Measurements from ENCODE around the gene PRPH.

The PRPH gene

GRCh38 chr12:49293056-49293956 lies 1.6 kb upstream of the PRPH start:
- no peaks in the 10 kb centered on the region for H3K27me3 ChIP-seq (ENCODE audit: control insufficient read depth, insufficient read depth, low read length)

DNA sequence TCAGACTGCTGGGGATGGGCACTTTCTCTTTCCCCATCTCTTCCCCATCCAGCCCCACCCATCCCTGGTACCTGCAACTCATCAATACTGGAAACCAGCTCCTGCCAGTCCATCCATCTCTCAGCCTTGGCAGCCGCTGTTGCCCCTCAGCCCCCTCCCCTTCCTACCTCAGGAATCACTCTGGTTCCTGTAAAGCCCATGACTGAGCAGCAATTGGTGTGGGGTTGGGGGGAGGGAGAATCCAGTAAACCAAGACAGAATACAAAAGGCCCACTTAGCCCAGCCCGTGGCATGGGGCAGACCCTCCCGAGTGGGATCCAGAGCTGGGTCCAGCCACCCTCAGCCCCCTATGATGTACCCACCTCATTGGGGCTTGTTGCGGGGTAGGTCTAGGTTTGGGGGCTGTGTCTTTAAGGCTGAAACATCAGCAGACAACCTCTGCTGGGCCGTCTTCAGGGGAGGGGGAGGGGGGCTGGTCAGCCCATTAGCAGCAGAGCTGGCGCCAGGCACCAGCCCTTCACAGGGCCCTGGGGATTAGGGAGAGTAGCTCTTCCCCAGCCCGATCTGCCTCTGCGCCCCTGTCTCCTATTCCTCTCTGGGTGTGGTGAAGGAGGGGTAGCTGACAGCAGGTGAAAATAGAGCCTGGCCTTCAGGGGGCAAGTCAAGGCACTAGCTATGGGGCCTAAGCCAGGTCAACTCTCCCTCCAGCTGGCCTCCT lies 702 bp upstream of the PRPH start:
- Histone ChIP-seq H3K79me2 (no peaks in the 10 kb centered on the region), H3K4me2 (ENCODE audit: low read length) (no peak overlapping the region), H3K27ac (no peak overlapping the region), H3K4me3 (ENCODE audit: low read depth, low read length) (no peak overlapping the region), H3K27me3 (ENCODE audit: control insufficient read depth, insufficient read depth, low read length) (no peaks in the 10 kb centered on the region), H3K9me3 (ENCODE audit: control insufficient read depth, low read length) (no peaks in the 10 kb centered on the region), H3K36me3 (ENCODE audit: control insufficient read depth, insufficient read depth, low read length) (no peaks in the 10 kb centered on the region), H3K9ac (no peak overlapping the region), H2AFZ (no peak overlapping the region), H3K4me1 (peaks cover 6% of the 10 kb centered on the region)
- TF ChIP-seq, protein P1, sequence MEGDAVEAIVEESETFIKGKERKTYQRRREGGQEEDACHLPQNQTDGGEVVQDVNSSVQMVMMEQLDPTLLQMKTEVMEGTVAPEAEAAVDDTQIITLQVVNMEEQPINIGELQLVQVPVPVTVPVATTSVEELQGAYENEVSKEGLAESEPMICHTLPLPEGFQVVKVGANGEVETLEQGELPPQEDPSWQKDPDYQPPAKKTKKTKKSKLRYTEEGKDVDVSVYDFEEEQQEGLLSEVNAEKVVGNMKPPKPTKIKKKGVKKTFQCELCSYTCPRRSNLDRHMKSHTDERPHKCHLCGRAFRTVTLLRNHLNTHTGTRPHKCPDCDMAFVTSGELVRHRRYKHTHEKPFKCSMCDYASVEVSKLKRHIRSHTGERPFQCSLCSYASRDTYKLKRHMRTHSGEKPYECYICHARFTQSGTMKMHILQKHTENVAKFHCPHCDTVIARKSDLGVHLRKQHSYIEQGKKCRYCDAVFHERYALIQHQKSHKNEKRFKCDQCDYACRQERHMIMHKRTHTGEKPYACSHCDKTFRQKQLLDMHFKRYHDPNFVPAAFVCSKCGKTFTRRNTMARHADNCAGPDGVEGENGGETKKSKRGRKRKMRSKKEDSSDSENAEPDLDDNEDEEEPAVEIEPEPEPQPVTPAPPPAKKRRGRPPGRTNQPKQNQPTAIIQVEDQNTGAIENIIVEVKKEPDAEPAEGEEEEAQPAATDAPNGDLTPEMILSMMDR (IDR thresholded peaks at IDR 0.05) = no peak

More at GRCh38 chr12:49293056-49293956, 1.6 kb upstream of the PRPH start:
- Histone ChIP-seq H3K4me3 (ENCODE audit: low read depth, low read length) (no peak overlapping the region), H2AFZ (peak overlapping the region; percentile 1), H3K9me3 (ENCODE audit: control insufficient read depth, low read length) (no peaks in the 10 kb centered on the region), H3K79me2 (no peaks in the 10 kb centered on the region), H3K4me1 (peaks cover 6% of the 10 kb centered on the region), H3K9ac (no peak overlapping the region), H3K27ac (no peak overlapping the region), H3K4me2 (ENCODE audit: low read length) (no peak overlapping the region), H3K36me3 (ENCODE audit: control insufficient read depth, insufficient read depth, low read length) (no peaks in the 10 kb centered on the region)
- TF ChIP-seq, protein P1 (IDR thresholded peaks at IDR 0.05) = no peak

- no peak overlapping the region for H3K4me3 ChIP-seq (ENCODE audit: low read depth, low read length)
- no peaks in the 10 kb centered on the region for H3K27me3 ChIP-seq (ENCODE audit: control insufficient read depth, insufficient read depth, low read length)
- no peak overlapping the region for H3K27ac ChIP-seq
Observed at GRCh38 chr12:49294804-49295081, 204 bp upstream of the PRPH start.

DNA sequence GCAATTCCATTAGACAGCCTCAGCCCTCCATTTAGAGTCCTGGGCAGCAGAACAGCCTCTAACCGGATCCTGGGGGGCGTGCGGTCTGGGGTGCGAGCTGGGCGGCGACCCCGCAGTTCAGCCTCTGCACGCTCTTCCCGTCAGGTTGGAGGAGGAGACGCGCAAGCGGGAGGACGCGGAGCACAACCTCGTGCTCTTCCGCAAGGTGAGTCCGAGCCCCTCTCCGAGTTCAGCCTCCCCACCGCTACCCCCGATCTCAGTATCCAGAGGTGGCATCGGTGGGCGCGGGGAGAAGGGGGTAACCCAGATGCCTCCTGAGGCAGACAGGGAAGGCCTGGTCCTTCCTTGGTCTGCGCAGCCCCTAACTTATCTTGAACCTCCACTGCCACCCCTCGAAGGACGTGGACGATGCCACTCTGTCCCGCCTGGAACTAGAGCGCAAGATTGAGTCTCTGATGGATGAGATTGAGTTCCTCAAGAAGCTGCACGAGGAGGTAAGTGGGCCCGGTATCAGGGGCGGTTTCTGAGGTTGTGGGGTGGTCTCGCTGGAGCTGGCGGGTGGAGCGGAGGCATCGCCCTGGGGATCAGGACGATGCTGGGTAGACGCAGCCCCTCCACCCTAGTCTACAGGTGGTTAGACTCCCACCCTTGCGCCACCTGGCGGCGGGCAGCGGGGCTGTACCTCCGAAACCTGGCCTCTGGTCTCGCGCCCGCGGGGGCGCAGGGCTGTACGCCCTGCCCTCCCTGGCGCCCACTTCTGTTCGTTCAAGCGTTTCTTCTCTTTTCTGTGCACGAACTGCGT lies 1.3 kb downstream of the PRPH start:
- Histone ChIP-seq H3K4me2 (ENCODE audit: low read length) (peak overlapping the region; percentile 52), H3K79me2 (no peaks in the 10 kb centered on the region), H3K27me3 (ENCODE audit: control insufficient read depth, insufficient read depth, low read length) (no peaks in the 10 kb centered on the region), H3K9me3 (ENCODE audit: control insufficient read depth, low read length) (no peaks in the 10 kb centered on the region), H2AFZ (peak overlapping the region; percentile 86), H3K4me1 (peaks cover 6% of the 10 kb centered on the region), H3K4me3 (ENCODE audit: low read depth, low read length) (no peak overlapping the region), H3K36me3 (ENCODE audit: control insufficient read depth, insufficient read depth, low read length) (no peaks in the 10 kb centered on the region), H3K9ac (no peak overlapping the region), H3K27ac (no peak overlapping the region)
- TF ChIP-seq, protein P1 (IDR thresholded peaks at IDR 0.05) = peak; percentile 42

More at GRCh38 chr12:49294804-49295081, 204 bp upstream of the PRPH start:
- no peak overlapping the region for H3K9ac ChIP-seq
- H3K4me2 ChIP-seq (ENCODE audit: low read length) = no peak overlapping the region
- peaks cover 6% of the 10 kb centered on the region for H3K4me1 ChIP-seq
- H3K79me2 ChIP-seq = no peaks in the 10 kb centered on the region
- H3K9me3 ChIP-seq (ENCODE audit: control insufficient read depth, low read length) = no peaks in the 10 kb centered on the region
- no peaks in the 10 kb centered on the region for H3K36me3 ChIP-seq (ENCODE audit: control insufficient read depth, insufficient read depth, low read length)
- TF ChIP-seq, protein P1 (IDR thresholded peaks at IDR 0.05) = no peak
- no peak overlapping the region for H2AFZ ChIP-seq
